HEK293 (cell line): ENCODE data around the gene SLC35E1.

Source experiments
- CTCF ChIA-PET: fragments of 350-600 bp; formaldehyde crosslinking; extraction: SDS; loops from one replicate; lab custom pipeline; 2021; ENCODE audit warnings: antibody characterized with exemption; lab: Yijun Ruan, JAX
- POLR2A ChIA-PET: fragments of 300-600 bp; formaldehyde crosslinking; extraction: SDS; loops from one replicate; lab custom pipeline; 2020; ENCODE audit warnings: antibody characterized with exemption, inconsistent platforms; lab: Yijun Ruan, JAX
- H3K27ac ChIP-seq: fragments of 200-500 bp; sonication (Bioruptor generic); 2 replicates; pipeline ENCODE4 v1.5.1; 2014; ENCODE audit warnings: low read depth, low read length, control low read depth, inconsistent platforms; ENCODE audit errors: extremely low read depth
- H3K36me3 ChIP-seq, 2 experiments: fragments of 200-500 bp in 1 of 2; sonication (Bioruptor generic) in 1 of 2; 1 replicate in 1 of 2; 2 replicates in 1 of 2; pipeline ENCODE4 v1.5.1; 2014 to 2017; ENCODE audit warnings: inconsistent platforms in 2 of 2, low read length in 2 of 2; ENCODE audit not compliant: control insufficient read depth in 2 of 2, insufficient read depth in 1 of 2
- H3K4me1 ChIP-seq: fragments of 200-500 bp; sonication (Bioruptor generic); 2 replicates; pipeline ENCODE4 v1.5.1; 2014; ENCODE audit warnings: mild to moderate bottlenecking, low read length, inconsistent platforms; ENCODE audit not compliant: control insufficient read depth, insufficient read depth
- H3K4me3 ChIP-seq: 2 replicates; pipeline ENCODE4 v1.5.1; 2011; ENCODE audit warnings: low read depth, mild to moderate bottlenecking, control low read depth, low read length, moderate library complexity
- H3K9me3 ChIP-seq: fragments of 200-500 bp; sonication (Bioruptor generic); 2 replicates; pipeline ENCODE4 v1.5.1; 2014; ENCODE audit warnings: low read depth, low read length, inconsistent platforms; ENCODE audit not compliant: control insufficient read depth, insufficient read depth
- EGR2 ChIP-seq: fragments of 450-650 bp; formaldehyde crosslinking; IDR thresholded peaks from 2 replicates; pipeline ENCODE4 v1.5.1; 2016; ENCODE audit warnings: low read depth, missing biosample characterization, missing genetic modification characterization
- PRDM10 ChIP-seq: fragments of 450-650 bp; formaldehyde crosslinking; IDR thresholded peaks from 2 replicates; pipeline ENCODE4 v1.5.1; 2016; ENCODE audit warnings: missing biosample characterization, missing genetic modification characterization
- SCRT1 ChIP-seq: fragments of 450-650 bp; formaldehyde crosslinking; IDR thresholded peaks from 2 replicates; pipeline ENCODE4 v1.5.1; 2016; ENCODE audit warnings: missing biosample characterization, missing genetic modification characterization, borderline replicate concordance
- SCRT2 ChIP-seq: fragments of 450-650 bp; formaldehyde crosslinking; IDR thresholded peaks from 2 replicates; pipeline ENCODE4 v1.5.1; 2016; ENCODE audit warnings: missing biosample characterization, missing genetic modification characterization
- ZBTB10 ChIP-seq: fragments of 450-650 bp; formaldehyde crosslinking; IDR thresholded peaks from 2 replicates; pipeline ENCODE4 v1.5.1; 2016; ENCODE audit warnings: missing biosample characterization, missing genetic modification characterization
- ZBTB48 ChIP-seq: fragments of 450-650 bp; formaldehyde crosslinking; IDR thresholded peaks from 2 replicates; pipeline ENCODE4 v1.5.1; 2016; ENCODE audit warnings: missing biosample characterization, missing genetic modification characterization
- ZNF157 ChIP-seq: fragments of 450-650 bp; formaldehyde crosslinking; IDR thresholded peaks from 2 replicates; pipeline ENCODE4 v1.5.1; 2016; ENCODE audit warnings: missing biosample characterization, missing genetic modification characterization
- ZNF174 ChIP-seq: fragments of 450-650 bp; formaldehyde crosslinking; IDR thresholded peaks from 2 replicates; pipeline ENCODE4 v1.5.0; 2017; ENCODE audit warnings: missing biosample characterization, mild to moderate bottlenecking, missing genetic modification characterization
- ZNF341 ChIP-seq: fragments of 450-650 bp; formaldehyde crosslinking; IDR thresholded peaks from 2 replicates; pipeline ENCODE4; 2016; ENCODE audit warnings: low read depth, missing biosample characterization, missing genetic modification characterization
- ZNF366 ChIP-seq: fragments of 450-650 bp; formaldehyde crosslinking; conservative IDR thresholded peaks from 2 replicates; pipeline ENCODE4 v1.5.1; 2016; ENCODE audit warnings: missing biosample characterization, missing genetic modification characterization
- ZNF391 ChIP-seq: fragments of 450-650 bp; formaldehyde crosslinking; IDR thresholded peaks from 2 replicates; pipeline ENCODE4 v1.5.1; 2016; ENCODE audit warnings: low read depth, missing biosample characterization, missing genetic modification characterization, borderline replicate concordance
- ZNF398 ChIP-seq: fragments of 450-650 bp; formaldehyde crosslinking; IDR thresholded peaks from 2 replicates; pipeline ENCODE4 v1.5.1; 2017; ENCODE audit warnings: missing biosample characterization, missing genetic modification characterization
- ZNF501 ChIP-seq: fragments of 450-650 bp; formaldehyde crosslinking; IDR thresholded peaks from 2 replicates; pipeline ENCODE4 v1.5.1; 2016; ENCODE audit warnings: missing biosample characterization, missing genetic modification characterization
- ZNF561 ChIP-seq: fragments of 450-650 bp; IDR thresholded peaks from 2 replicates; pipeline ENCODE4 v1.5.1; 2018; ENCODE audit warnings: missing biosample characterization, missing genetic modification characterization, borderline replicate concordance
- ZNF610 ChIP-seq: fragments of 450-650 bp; formaldehyde crosslinking; IDR thresholded peaks from 2 replicates; pipeline ENCODE4 v1.5.1; 2016; ENCODE audit warnings: missing biosample characterization, missing genetic modification characterization, borderline replicate concordance
- ZNF629 ChIP-seq: fragments of 450-650 bp; formaldehyde crosslinking; IDR thresholded peaks from 2 replicates; pipeline ENCODE4 v1.5.1; 2017; ENCODE audit warnings: missing biosample characterization, missing genetic modification characterization
- ZNF747 ChIP-seq: fragments of 450-650 bp; formaldehyde crosslinking; IDR thresholded peaks from 2 replicates; pipeline ENCODE4 v1.5.1; 2016; ENCODE audit warnings: missing biosample characterization, missing genetic modification characterization
- ZNF768 ChIP-seq: fragments of 450-650 bp; formaldehyde crosslinking; IDR thresholded peaks from 2 replicates; pipeline ENCODE4 v1.5.1; 2018; ENCODE audit warnings: missing biosample characterization, mild to moderate bottlenecking, missing genetic modification characterization
- ZNF837 ChIP-seq: fragments of 450-650 bp; formaldehyde crosslinking; IDR thresholded peaks from 2 replicates; pipeline ENCODE4 v1.5.1; 2016; ENCODE audit warnings: missing biosample characterization, missing genetic modification characterization

Gene SLC35E1

GRCh38 chr19:16601378-16602052, 29.3 kb upstream of the SLC35E1 start:
- Histone ChIP-seq H3K4me3 (no peak overlapping the region), H3K4me1 (no peaks in the 10 kb centered on the region), H3K27ac (no peak overlapping the region), H3K36me3 (no peaks in the 10 kb centered on the region), H3K9me3 (no peaks in the 10 kb centered on the region)
- ChIA-PET POLR2A (interaction anchor here (1.7 kb wide), 1 partner anchor 14 kb away, joined by 4 read pairs; no protein-coding TSS in a partner anchor), CTCF (no interaction called here)
- TF ChIP-seq ZNF391 (tag by site-specific recombination) (no peak), ZNF501 (tag by site-specific recombination) (no peak), ZNF341 (tag by site-specific recombination) (no peak), EGR2 (no peak), ZNF157 (tag by site-specific recombination) (no peak), ZNF366 (tag by site-specific recombination) (no peak), ZNF561 (tag by site-specific recombination) (no peak), ZNF747 (tag by site-specific recombination) (no peak), ZBTB48 (tag by site-specific recombination) (no peak), ZNF174 (tag by site-specific recombination) (no peak), ZNF610 (tag by site-specific recombination) (no peak)

GRCh38 chr19:16600824-16601223, 28.6 kb upstream of the SLC35E1 start:
- H3K4me3 ChIP-seq: no peak overlapping the region
- no peak overlapping the region for H3K27ac ChIP-seq
- POLR2A ChIA-PET: interaction anchor here (1.7 kb wide), 1 partner anchor 15 kb away, joined by 4 read pairs; no protein-coding TSS in a partner anchor
- no peaks in the 10 kb centered on the region for H3K4me1 ChIP-seq
- no peak for TF ChIP-seq ZNF837 (tag by site-specific recombination)
- TF ChIP-seq ZNF768: 0 out of 2 replicates have a peak, but pooled peaks have one; percentile 43
- TF ChIP-seq, all 188 proteins: peak for 1
- Histone ChIP-seq H3K36me3 (no peaks in the 10 kb centered on the region), H3K9me3 (no peaks in the 10 kb centered on the region)
- CTCF ChIA-PET: no interaction called here

GRCh38 chr19:16599655-16600346, 27.6 kb upstream of the SLC35E1 start:
- CTCF ChIA-PET: no interaction called here
- peak; percentile 65 for TF ChIP-seq PRDM10 (tag by site-specific recombination)
- peak; percentile 85 for TF ChIP-seq SCRT2 (tag by site-specific recombination)
- TF ChIP-seq ZNF629: no peak
- no peak for TF ChIP-seq ZBTB10 (tag by site-specific recombination)
- TF ChIP-seq SCRT1 (tag by site-specific recombination): peak; percentile 71; the same call in 1 of the 2 replicates
- peak; percentile 51 for TF ChIP-seq ZNF341 (tag by site-specific recombination)
- peak; percentile 75 for TF ChIP-seq ZNF398 (tag by site-specific recombination)
- Histone ChIP-seq H3K4me1 (no peaks in the 10 kb centered on the region), H3K4me3 (no peak overlapping the region), H3K9me3 (no peaks in the 10 kb centered on the region), H3K36me3 (no peaks in the 10 kb centered on the region), H3K27ac (no peak overlapping the region)
- POLR2A ChIA-PET: interaction anchor here (0.7 to 1.9 kb wide), 3 partner anchors 10 to 16 kb away, joined by 3 to 5 read pairs (median 4); no protein-coding TSS in a partner anchor
